ENCODE measurements around the gene RAB9A. TPM values are rescaled to one million over a fixed set of nuclear protein-coding genes. Genes with fewer than 3 reads are reported as not detected.

The RAB9A gene
- total and polyA plus RNA-seq, 2 of the 8 experiments (the other 6 are each of a cell fraction or from before 2014, with no cell fraction given), result 21.8 to 34.0 TPM

DNA sequence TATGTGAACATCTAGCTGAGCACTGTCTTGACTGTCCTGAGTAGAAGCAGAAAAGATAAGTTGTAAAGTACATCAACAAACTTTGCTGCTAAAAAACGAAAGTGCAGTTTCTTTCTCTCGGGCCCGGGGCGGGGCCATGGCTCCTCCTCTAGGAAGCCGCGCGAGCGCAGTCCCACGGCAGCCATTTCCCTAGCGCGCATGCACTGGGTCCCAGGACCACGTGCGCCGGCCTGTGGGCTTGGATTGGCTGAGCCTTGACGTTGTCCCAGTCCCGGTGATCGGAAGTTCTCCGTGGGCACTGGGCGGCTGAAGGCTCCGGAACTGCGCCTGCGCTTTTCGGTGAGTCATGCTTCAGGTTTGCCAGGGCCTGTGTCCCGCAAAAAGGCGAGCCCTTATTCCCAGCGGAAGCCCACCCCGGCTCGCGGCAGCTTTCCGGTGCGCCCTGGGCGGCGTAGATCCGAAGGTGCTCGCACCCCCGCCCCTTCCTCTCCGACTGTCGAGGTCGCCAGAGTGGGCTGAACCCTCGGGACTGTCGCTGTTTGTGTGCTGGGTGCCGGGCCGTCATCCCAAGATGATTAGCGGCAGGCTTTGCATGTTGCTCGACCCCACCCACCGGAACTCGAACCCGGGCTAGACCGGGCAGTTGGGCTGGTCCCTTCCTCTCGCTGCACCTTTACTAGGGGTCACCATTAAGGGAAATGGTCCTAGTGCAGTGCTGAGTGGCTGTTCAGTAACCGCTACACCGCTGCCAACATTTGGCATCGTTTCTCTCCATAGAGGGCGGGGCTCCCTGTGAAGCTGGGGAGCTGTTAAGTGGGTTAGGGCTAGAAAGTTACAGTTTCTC, 35.9 kb upstream of the RAB9A start, which contains the start of gene TCEANC (continued):
- TF ChIP-seq KDM4A (IDR thresholded peaks at IDR 0.05; ENCODE audit: low read depth, low read length, severe bottlenecking), result peak; percentile 26
- TF ChIP-seq CREB1 (IDR thresholded peaks at IDR 0.05), result 0 out of 2 replicates have a peak, but pooled peaks have one; percentile 7
- peak; percentile 91 for TF ChIP-seq MAX (IDR thresholded peaks at IDR 0.05)
- TF ChIP-seq SP2 (IDR thresholded peaks at IDR 0.05; ENCODE audit: low read length), result no peak
- peak; percentile 51; the same call in 1 of the 2 replicates for TF ChIP-seq E2F6 (IDR thresholded peaks at IDR 0.05)
- no peak for TF ChIP-seq BRCA1 (IDR thresholded peaks at IDR 0.05; ENCODE audit: low read depth, low read length)
- TF ChIP-seq CHD1 (IDR thresholded peaks at IDR 0.05; ENCODE audit: low read depth, low read length), result no peak
- TF ChIP-seq MAFK (IDR thresholded peaks at IDR 0.05; ENCODE audit: low read depth, low read length), result 0 out of 2 replicates have a peak, but pooled peaks have one; percentile 8

All from H1 (cell line).